Esophagus squamous epithelium (tissue), 4 donors: ENCODE measurements around the gene CITED4.

Experiments
- CTCF ChIP-seq, 6 experiments: fragments of 450-650 bp in 4 of 6; fragments of 200-600 bp in 2 of 6; sonication (generic) in 2 of 6; IDR thresholded peaks; one replicate each; pipeline ENCODE4 v1.5.1; 2016 to 2019; ENCODE audit warnings: antibody characterized with exemption in 6 of 6, mild to moderate bottlenecking in 4 of 6, moderate library complexity in 4 of 6
- POLR2A ChIP-seq, 4 donors: fragments of 450-650 bp; IDR thresholded peaks; one replicate each; pipeline ENCODE4 v1.6.1; 2017; ENCODE audit warnings: antibody characterized with exemption in 4 of 4, mild to moderate bottlenecking in 4 of 4, moderate library complexity in 3 of 4

- TF ChIP-seq CTCF (IDR thresholded peaks at IDR 0.05): no peak
- TF ChIP-seq POLR2A (IDR thresholded peaks at IDR 0.05): no peak
Observed at GRCh38 chr1:40831001-40831732, 31.0 kb downstream of the CITED4 start.
